CD1c-positive myeloid dendritic cell (primary cell): ENCODE data around the gene CTAGE4.
"Not testable (repeated sequence)": the region's sequence is repeated elsewhere in the genome, so short reads cannot be mapped to it uniquely, and the experiment has no call there.

ENCODE experiments used
- DNase-seq: peaks from one replicate; pipeline ENCODE4 v3.0.0-alpha.2; 2016; ENCODE audit errors: extremely low spot score

The CTAGE4 gene, protein sequence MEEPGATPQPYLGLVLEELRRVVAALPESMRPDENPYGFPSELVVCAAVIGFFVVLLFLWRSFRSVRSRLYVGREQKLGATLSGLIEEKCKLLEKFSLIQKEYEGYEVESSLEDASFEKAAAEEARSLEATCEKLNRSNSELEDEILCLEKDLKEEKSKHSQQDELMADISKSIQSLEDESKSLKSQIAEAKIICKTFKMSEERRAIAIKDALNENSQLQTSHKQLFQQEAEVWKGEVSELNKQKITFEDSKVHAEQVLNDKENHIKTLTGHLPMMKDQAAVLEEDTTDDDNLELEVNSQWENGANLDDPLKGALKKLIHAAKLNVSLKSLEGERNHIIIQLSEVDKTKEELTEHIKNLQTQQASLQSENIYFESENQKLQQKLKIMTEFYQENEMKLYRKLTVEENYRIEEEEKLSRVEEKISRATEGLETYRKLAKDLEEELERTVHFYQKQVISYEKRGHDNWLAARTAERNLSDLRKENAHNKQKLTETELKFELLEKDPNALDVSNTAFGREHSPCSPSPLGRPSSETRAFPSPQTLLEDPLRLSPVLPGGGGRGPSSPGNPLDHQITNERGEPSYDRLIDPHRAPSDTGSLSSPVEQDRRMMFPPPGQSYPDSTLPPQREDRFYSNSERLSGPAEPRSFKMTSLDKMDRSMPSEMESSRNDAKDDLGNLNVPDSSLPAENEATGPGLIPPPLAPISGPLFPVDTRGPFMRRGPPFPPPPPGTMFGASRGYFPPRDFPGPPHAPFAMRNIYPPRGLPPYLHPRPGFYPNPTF

DNA sequence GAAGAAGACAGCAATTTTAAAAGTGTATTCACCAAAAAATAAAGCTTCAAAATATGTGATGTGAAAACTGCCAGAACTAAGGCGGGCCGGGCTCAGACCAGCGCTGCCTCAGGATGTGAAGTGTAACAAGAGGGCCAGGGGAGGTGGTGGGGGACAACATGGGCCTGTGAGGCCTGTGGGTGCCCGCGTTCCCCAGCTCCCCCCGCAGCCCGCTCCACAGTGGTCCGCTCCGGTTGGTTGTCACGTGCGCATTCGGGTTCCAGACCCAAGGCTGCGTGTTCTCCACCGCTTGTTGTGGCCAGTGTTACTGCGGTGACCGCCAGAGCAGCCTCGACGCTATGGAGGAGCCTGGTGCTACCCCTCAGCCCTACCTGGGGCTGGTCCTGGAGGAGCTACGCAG, at the start of gene CTAGE4:
Gene CTAGE4 (plus strand): TSS at position 301 of the 400 bp plus-strand sequence. CDS start 38 bp downstream, at position 339.
- not testable (repeated sequence) for DNase-seq

DNA sequence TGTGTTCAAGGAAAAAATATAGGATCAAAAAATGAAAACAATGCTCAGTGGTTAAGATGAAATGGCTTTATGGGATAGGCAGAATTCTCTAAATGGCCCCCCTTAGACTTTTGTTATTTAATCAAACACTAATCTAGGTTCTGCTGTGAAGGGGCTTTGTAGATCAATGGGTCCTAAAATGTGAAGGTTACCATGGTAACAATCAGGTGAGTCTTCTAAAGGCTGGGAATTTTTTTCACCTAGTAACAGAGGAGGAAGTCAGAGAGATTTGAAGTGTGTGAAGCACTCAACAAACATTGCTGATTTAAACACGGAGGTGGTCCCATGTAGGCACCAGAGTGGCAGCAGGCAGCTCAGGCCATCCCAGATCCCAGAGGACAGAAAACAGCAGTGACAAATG, 49.1 kb upstream of the CTAGE4 start:
- DNase-seq, result no peak

DNA sequence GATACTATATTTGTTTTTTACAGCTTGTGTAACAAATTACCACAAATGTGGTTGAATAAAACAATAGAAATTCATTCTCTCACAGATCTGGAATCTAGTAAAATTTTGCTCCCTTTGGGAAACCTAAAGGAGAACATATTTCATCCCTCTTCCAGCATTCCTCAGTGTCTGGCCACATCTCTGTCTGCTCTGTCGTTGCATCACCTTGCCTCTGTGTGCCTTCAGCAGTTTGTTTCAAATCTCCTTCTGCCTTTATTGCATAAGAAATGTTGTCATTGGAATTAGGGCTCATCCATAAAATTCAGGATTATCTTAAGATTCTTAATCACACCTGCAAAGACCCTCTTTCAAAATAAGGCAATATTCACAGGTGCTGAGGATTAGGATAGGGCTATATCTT, 45.8 kb upstream of the CTAGE4 start:
- no peak for DNase-seq

DNA sequence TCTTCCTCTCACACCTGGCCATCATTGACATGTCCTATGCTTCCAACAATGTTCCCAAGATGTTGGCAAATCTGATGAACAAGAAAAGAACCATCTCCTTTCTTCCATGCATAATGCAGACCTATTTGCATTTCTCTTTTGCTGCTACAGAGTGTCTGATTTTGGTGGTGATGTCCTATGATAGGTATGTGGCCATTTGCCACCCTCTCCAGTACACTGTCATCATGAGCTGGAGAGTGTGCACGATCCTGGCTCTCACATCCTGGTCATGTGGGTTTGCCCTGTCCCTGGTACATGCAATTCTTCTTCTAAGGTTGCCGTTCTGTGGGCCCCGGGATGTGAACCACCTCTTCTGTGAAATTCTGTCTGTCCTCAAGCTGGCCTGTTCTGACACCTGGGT, 41.1 kb upstream of the CTAGE4 start:
- no peak for DNase-seq

DNA sequence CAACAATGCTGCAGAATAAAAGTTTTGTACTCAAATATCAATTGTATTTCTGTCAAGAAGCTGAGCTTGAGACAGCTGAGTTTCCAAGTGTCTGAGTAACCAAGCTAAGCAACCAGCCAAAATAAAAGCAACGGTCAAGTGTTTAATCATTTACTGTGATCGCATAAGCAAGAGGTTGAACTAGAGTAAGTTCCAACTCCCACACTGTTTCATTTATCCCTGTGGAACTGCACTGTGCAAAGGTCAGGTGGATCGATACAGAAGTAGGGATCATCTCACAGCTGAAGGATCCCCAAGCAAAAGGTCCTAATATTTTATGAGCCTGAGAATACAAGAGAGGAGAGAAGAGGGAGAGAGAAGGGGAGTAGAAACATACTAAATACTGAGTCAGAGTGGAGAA, 38.8 kb upstream of the CTAGE4 start:
- DNase-seq, result no peak

DNA sequence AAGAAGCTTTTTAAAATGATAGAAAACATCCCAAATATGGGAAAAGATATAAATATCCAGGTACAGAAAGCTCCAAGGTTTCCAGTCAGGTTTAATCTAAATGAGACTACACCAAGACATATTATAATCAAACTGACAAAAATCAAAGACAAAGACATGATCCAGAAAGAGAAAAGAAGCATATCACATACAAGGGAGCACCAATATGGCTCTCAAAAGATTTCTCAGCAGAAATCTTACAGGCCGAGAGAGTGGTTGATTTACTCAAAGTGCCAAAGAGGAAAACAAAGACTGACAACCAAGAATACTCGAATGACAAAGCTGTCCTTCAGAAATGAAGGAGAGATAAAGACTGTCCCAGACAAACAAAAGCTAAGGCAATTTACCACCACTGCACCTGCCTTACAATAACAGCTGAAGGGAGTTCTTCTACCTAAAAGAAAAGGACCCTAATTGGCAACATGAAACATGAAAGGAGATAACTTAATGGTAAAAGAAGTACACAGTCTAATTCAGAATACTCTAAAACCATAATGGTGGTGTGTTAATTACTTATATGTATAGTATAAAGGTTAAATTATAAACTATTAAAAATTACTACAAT, 34.9 kb upstream of the CTAGE4 start:
- no peak for DNase-seq

DNA sequence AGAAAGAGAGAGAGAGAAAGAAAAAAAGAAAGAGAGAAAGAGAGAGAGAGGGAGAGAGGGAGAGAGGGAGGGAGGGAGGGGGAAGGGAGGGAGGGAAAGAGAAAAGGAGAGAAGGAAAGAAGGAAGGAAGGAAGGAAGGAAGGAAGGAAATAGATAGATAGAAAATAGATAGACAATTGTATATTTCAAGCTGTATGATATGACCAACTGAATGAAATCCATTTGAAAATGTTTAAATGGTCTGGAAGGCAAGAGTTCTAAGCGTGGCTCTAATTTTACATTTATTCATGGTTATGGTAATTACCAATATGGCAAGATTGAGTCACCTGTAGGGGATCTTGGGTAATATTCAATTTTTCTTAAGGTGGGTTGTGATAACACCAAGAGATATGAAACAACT, 24.4 kb upstream of the CTAGE4 start:
- DNase-seq, result no peak

DNA sequence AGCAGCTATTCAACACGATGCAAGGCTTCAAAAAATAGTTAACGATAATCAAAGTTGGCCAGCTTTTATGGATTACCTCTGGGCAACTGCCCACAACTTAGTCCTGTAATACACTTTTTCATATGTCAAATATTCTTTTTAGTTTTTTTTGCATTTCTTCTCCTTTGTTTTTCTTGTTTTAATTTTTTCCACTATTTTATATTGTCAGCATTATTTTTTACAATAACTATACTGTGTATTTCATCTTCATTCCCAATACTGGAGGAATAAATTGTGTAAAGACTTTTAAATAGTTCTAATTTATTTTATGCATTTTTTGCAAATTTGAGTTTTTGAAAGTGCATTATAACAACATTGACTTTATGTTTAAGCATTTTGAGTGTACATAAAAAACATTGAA, 18.5 kb upstream of the CTAGE4 start:
- no peak for DNase-seq

DNA sequence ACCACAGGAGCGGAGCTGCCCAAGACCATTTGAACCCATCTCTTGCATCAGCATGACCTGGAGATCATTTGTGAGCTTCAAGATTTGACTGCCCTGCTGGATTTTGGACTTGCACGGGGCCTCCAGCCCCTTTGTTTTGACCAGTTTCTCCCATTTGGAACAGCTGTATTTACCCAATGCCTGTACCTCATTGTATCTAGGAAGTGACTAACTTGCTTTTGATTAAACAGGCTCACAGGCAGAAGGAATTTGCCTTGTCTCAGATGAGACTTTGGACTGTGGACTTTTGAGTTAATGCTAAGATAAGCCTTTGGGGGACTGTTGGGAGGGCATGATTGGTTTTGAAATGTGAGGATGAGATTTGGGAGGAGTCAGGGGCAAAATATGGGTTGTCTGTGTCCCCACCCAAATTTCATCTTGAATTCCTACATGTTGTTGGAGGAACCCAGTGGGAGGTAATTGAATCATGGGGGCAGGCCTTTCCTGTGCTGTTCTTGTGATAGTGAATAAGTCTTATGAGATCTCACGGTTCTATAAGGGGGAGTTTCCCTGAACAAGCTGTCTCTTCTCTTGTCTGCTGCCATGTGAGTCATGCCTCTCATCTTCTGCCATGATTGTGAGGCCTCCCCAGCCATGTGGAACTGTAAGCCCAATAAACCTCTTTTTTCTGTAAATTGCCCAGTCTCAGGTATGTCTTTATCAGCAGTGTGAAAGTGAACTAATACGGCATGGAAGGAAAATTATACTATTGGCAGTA, 11.5 kb upstream of the CTAGE4 start:
- not testable (repeated sequence) for DNase-seq

DNA sequence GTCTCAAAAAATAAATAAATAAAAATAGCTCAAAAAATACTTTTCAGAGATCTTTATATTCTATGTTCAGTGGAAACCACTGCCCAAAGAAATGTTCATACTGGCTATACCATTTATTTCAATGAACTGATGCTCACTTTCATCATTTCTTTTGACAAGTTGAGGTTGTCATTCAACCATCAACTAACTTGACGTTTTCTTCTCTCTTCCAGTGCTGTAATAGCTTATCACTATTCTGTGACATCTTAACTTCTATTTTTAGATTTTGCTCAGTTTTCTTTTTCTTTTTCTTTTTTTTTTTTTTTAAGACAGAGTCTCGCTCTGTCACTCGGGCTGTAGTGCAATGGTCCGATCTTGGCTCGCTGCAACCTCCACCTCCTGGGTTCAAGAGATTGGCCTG, 8.7 kb upstream of the CTAGE4 start:
- DNase-seq, result no peak

DNA sequence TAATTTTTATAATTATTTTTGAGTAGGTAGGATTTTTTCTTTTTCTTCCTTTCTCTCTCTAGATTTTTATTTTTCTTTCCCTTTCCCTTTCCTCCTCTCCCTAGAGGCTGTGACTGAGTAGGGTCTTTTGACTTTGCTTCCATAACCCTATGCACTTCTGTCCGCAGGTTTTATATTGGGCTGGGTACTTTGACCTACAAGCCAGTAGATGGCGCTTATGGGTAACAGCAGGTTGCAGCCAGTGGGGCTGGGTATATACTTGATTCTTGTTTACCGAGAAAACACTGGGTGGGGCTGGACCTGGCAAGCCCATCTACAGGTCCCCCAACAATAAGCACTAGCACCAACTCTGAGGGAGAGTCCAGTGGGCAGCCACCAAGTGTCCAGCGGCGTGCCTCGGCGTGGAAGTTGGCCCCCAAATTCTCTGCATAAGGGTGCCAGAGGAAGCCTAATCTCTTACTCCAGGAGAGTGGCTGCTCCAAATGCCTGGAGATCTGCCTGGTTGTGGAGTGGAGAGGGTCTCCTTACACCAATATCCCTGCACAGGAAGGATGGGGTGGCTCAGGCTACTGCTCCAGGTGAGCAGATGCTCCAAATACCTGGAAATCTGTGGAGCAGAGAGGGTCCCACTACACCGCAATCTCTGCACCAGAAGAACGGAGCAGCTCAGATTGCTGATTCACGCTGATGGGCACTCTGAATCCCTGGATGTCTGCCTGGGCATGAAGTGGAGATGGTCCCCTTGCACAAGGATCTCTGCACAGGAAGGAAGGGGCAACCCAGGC, 4.7 kb upstream of the CTAGE4 start:
- peak; percentile 38 for DNase-seq

DNA sequence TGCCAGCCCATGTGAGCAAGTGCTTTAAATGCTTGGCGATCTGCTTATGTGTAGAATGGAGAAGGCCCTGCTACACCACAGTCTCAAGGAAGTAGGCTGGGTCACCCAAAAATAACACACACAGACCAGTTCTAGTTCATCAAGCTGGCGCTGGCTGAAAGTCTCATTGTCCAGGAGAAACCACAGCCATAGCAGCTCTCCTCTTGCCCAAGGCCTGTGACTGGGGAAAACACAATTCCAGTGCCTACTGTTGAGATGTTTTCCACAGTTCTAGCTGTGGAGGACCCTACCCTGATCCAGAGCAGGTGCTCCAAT, 4.1 kb upstream of the CTAGE4 start:
- DNase-seq, result not testable (repeated sequence)

DNA sequence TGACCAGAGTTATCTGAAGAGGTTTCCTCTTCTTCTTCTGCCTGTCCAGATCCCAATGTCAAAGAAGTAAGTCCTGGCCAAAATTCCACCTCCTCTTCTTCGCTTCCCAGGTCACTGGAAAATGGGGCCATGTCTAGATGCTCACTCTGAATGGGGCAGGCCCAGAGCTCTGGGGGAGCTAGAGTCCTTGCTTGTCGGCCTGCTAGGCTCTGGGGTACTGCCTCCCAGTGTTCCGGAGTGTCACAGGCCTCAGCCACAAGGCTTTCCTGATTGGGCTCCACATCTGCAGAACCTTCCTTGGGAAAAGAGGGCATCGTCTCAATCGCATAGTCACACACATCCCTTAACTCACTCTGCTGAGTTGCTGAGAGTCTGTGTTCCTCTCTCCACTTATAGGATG, 4.6 kb downstream of the CTAGE4 start:
- not testable (repeated sequence) for DNase-seq

DNA sequence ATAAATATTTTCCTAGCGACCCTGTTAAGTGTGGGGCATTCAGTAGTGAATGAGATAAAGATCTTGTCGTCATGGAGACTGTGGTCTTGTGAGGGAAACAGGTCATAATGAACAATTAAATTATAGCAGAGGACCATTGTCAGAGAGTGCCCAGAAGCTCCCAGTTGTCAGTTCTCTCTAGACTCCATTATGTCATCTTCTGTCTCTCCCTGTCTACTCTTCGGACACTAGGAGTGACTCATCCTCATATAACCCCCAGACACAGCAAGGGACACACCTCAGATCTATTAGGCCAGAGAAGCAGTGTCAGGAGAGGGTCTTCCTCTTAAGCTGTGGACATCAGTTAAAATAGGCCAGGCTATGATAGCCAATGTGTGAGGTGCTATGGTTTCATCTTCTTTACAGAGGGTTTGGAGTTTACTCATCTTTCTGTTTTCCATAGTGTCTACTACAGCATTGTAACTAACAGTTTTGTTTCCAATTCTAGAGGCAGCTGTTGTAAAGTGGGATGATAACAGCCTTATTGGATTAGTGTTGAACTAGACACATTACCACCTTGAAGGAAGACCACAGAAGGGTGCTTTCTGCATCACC, 5.4 kb downstream of the CTAGE4 start:
- not testable (repeated sequence) for DNase-seq

DNA sequence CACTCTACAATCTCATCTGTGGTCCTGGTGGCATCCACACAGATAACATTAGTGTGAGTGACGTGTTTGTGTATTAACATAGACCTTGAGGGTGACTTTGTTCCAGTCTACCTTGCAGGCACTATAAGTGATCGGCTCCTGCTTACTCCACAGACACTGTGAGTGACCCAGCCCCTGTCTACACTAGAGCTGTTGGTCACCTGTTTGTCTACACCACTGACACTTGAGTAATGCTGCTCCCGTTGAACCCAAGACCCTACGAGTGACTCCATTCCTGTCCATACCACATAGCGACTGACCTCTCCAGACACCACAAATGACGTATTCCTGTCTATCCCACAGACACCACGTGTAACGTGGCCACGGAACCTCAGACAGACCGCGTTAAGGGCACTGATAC, 10.5 kb downstream of the CTAGE4 start:
- not testable (repeated sequence) for DNase-seq

DNA sequence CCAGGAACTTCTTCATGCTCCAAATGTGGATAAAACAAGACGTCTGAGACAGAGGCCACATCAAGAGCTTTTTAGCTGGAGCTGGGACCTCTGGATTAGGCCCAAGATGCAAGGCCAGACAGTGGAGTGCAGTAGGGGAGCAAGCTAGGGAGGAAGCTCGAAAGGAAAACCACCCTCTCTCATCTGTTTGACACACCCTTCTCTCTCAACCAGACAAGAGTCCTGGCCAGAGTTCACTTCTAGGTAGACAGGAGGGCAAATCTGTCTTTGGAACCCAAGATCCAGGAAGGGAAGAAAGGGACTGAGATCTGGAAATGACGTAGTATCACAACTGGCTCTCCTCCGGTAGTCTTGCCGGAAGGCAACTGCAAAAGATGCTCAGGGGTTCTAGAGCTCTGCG, 11.2 kb downstream of the CTAGE4 start:
- DNase-seq, result not testable (repeated sequence)

DNA sequence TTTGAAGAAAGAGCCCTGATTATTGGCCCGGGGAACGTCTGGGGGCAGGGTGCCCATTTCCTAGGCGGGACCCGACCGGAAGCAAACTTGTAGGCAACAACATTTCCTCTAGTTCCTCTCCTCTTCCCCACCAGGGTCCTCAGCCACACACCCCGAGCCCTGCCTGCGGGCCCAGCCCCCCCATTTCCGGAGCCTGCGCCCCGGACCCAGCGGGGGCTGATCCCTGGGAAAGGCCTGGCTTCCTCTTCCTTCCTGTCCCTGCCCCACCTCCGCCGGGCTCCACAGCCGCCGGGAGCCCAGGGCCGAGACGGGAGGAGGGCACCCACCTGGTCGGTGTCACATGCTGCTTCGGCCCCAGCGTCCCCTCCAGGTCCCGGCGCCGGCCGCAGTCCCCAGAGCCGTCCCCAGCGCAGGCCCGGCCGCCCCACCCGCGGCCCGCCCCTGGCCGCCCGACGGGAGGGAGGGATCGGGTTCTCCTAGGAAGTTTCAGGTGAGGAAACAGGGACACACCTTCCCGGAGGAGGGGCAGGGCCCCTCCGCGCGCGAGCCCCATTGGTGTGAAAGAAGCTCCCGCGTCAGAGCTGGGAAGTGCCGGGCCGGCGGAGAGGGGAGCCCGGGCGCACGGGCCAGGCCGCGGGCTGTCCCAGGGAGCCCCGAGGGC, 12.1 kb downstream of the CTAGE4 start, which contains the start of gene ARHGEF35:
Gene ARHGEF35 (minus strand): TSS at position 622 of the 661 bp plus-strand sequence. CDS start 7,450 bp downstream, outside the sequence.
- DNase-seq, result not testable (repeated sequence)

DNA sequence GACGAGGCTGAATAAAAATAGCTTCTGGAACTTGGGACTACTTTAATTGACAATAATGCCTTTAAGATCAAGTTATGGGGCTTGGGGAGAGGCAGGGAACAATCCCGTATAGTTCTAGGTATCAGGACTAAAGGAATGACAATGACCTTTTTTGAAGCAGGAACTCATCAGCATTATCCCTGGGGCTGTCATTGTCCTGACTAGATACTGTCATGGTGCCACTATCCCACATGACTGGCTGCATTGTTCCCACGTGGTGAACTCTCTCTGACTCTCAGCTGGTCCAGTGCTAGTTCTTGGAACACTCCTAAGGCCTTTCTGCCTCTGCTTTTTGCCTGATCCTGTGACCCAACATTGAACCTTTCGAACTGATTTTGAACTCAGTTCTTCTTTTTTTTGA, 15.7 kb downstream of the CTAGE4 start:
- DNase-seq, result not testable (repeated sequence)

DNA sequence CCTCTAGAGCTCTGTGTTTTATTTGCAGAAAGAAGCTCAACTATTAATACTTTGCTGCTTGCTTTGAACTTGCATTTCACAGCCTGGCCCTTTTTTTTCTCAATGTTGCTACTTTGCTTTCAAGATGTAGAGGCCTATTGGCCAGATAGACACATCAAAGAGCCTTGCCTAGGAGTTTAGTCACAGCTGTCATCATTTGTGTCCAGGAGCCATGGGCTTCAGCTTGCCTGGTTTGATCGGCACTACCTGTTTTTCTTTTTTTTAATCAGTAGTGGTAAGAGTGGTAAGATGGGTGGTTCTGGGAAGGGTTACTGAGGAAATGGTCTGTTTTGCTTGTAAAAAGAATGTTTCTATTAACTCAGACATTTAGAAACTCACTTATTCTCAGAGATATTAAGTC, 18.7 kb downstream of the CTAGE4 start:
- not testable (repeated sequence) for DNase-seq

DNA sequence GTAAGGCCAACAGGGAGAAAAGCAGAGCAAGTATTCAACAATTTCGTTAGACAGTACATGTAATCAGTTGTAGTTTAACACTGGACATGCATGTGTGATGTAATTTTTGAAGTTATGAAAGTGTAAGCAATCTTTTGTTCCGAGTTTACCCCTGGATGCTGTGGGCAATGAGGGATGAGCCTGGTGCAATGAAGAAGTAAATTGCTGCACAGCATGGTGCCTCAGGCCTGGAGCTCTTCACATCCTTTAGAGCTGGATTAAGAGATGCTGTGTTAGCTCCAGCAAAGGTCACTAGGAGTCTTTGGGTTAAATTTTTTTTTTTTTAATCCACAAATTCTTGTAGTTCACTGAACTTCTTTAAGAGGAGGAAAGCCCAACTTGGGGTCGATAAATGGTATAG, 19.8 kb downstream of the CTAGE4 start:
- DNase-seq, result not testable (repeated sequence)
